ENCODE data around the gene DDX59.

The DDX59 gene

GRCh38 chr1:200671235-200671786 is 1.6 kb upstream of the DDX59 start:
- Histone ChIP-seq H3K27me3 (ENCODE audit: control insufficient read depth, insufficient read depth, low read length) (no peaks in the 10 kb centered on the region), H3K27ac (ENCODE audit: low read length) (no peak overlapping the region), H3K4me3 (ENCODE audit: low read length) (no peak overlapping the region), H3K4me1 (ENCODE audit: control insufficient read depth, insufficient read depth, low read length) (no peaks in the 10 kb centered on the region), H3K36me3 (ENCODE audit: control insufficient read depth, insufficient read depth, low read length) (no peaks in the 10 kb centered on the region), H3K9me3 (ENCODE audit: control insufficient read depth, insufficient read depth, low read length) (no peaks in the 10 kb centered on the region)
- 100% methylated on average over 2 of the region's 5 CpGs for WGBS (ENCODE audit: insufficient coverage, insufficient read length)
- DNase-seq (ENCODE audit: low read depth, low spot score) = no peak

GRCh38 chr1:200670242-200671118 is 773 bp upstream of the DDX59 start:
- H3K4me3 ChIP-seq (ENCODE audit: low read length) = peak overlapping the region; percentile 67; the same call in 1 of the 2 replicates
- H3K9me3 ChIP-seq (ENCODE audit: control insufficient read depth, insufficient read depth, low read length) = no peaks in the 10 kb centered on the region
- H3K4me1 ChIP-seq (ENCODE audit: control insufficient read depth, insufficient read depth, low read length) = no peaks in the 10 kb centered on the region
- DNase-seq (ENCODE audit: low read depth, low spot score) = no peak
- no peak overlapping the region for H3K27ac ChIP-seq (ENCODE audit: low read length)
- no CpG with 5 or more reads among the region's 14 CpGs for WGBS (ENCODE audit: insufficient coverage, insufficient read length)
- H3K27me3 ChIP-seq (ENCODE audit: control insufficient read depth, insufficient read depth, low read length) = no peaks in the 10 kb centered on the region
- no peaks in the 10 kb centered on the region for H3K36me3 ChIP-seq (ENCODE audit: control insufficient read depth, insufficient read depth, low read length)

- H3K4me3 ChIP-seq (ENCODE audit: low read length) = peak overlapping the region; percentile 100; the same call in 1 of the 2 replicates
- H3K4me1 ChIP-seq (ENCODE audit: control insufficient read depth, insufficient read depth, low read length) = no peaks in the 10 kb centered on the region
- no peaks in the 10 kb centered on the region for H3K36me3 ChIP-seq (ENCODE audit: control insufficient read depth, insufficient read depth, low read length)
- no peak for DNase-seq (ENCODE audit: low read depth, low spot score)
- no CpG with 5 or more reads among the region's 7 CpGs for WGBS (ENCODE audit: insufficient coverage, insufficient read length)
- no peaks in the 10 kb centered on the region for H3K9me3 ChIP-seq (ENCODE audit: control insufficient read depth, insufficient read depth, low read length)
- H3K27me3 ChIP-seq (ENCODE audit: control insufficient read depth, insufficient read depth, low read length) = no peaks in the 10 kb centered on the region
- H3K27ac ChIP-seq (ENCODE audit: low read length) = no peak overlapping the region
Observed at GRCh38 chr1:200668514-200669313, 993 bp downstream of the DDX59 start.

- Histone ChIP-seq H3K4me1 (ENCODE audit: control insufficient read depth, insufficient read depth, low read length) (no peaks in the 10 kb centered on the region), H3K4me3 (ENCODE audit: low read length) (no peak overlapping the region), H3K27ac (ENCODE audit: low read length) (no peak overlapping the region), H3K36me3 (ENCODE audit: control insufficient read depth, insufficient read depth, low read length) (no peaks in the 10 kb centered on the region), H3K27me3 (ENCODE audit: control insufficient read depth, insufficient read depth, low read length) (no peaks in the 10 kb centered on the region), H3K9me3 (ENCODE audit: control insufficient read depth, insufficient read depth, low read length) (no peaks in the 10 kb centered on the region)
- WGBS (ENCODE audit: insufficient coverage, insufficient read length) = no CpG with 5 or more reads among the region's 8 CpGs
- DNase-seq (ENCODE audit: low read depth, low spot score) = no peak
Observed at GRCh38 chr1:200666309-200666708, 3.4 kb downstream of the DDX59 start.

- no peak overlapping the region for H3K27ac ChIP-seq (ENCODE audit: low read length)
- H3K4me1 ChIP-seq (ENCODE audit: control insufficient read depth, insufficient read depth, low read length) = no peaks in the 10 kb centered on the region
- no peak overlapping the region for H3K4me3 ChIP-seq (ENCODE audit: low read length)
- H3K36me3 ChIP-seq (ENCODE audit: control insufficient read depth, insufficient read depth, low read length) = no peaks in the 10 kb centered on the region
- H3K9me3 ChIP-seq (ENCODE audit: control insufficient read depth, insufficient read depth, low read length) = no peaks in the 10 kb centered on the region
- no peak for DNase-seq (ENCODE audit: low read depth, low spot score)
- WGBS (ENCODE audit: insufficient coverage, insufficient read length) = no CpG with 5 or more reads among the region's 2 CpGs
- H3K27me3 ChIP-seq (ENCODE audit: control insufficient read depth, insufficient read depth, low read length) = no peaks in the 10 kb centered on the region
Observed at GRCh38 chr1:200665861-200666260, 3.8 kb downstream of the DDX59 start.

- H3K4me3 ChIP-seq (ENCODE audit: low read length) = no peak overlapping the region
- peaks cover 3% of the 10 kb centered on the region; the same call in 1 of the 2 replicates for H3K36me3 ChIP-seq (ENCODE audit: control insufficient read depth, insufficient read depth, low read length)
- no CpG with 5 or more reads among the region's 6 CpGs for WGBS (ENCODE audit: insufficient coverage, insufficient read length)
- no peaks in the 10 kb centered on the region for H3K27me3 ChIP-seq (ENCODE audit: control insufficient read depth, insufficient read depth, low read length)
- H3K27ac ChIP-seq (ENCODE audit: low read length) = no peak overlapping the region
- no peak for DNase-seq (ENCODE audit: low read depth, low spot score)
- peaks cover 2% of the 10 kb centered on the region; the same call in 1 of the 2 replicates for H3K4me1 ChIP-seq (ENCODE audit: control insufficient read depth, insufficient read depth, low read length)
- H3K9me3 ChIP-seq (ENCODE audit: control insufficient read depth, insufficient read depth, low read length) = no peaks in the 10 kb centered on the region; the same call in 1 of the 2 replicates
Observed at GRCh38 chr1:200660719-200661118, 9.0 kb downstream of the DDX59 start.

GRCh38 chr1:200659269-200659668 is 10.4 kb downstream of the DDX59 start:
- WGBS (ENCODE audit: insufficient coverage, insufficient read length) = no CpG with 5 or more reads among the region's 1 CpG
- no peaks in the 10 kb centered on the region; the same call in 1 of the 2 replicates for H3K9me3 ChIP-seq (ENCODE audit: control insufficient read depth, insufficient read depth, low read length)
- no peaks in the 10 kb centered on the region for H3K27me3 ChIP-seq (ENCODE audit: control insufficient read depth, insufficient read depth, low read length)
- no peak overlapping the region for H3K27ac ChIP-seq (ENCODE audit: low read length)
- DNase-seq (ENCODE audit: low read depth, low spot score) = no peak
- no peak overlapping the region for H3K4me3 ChIP-seq (ENCODE audit: low read length)
- peaks cover 3% of the 10 kb centered on the region; the same call in 1 of the 2 replicates for H3K36me3 ChIP-seq (ENCODE audit: control insufficient read depth, insufficient read depth, low read length)
- peaks cover 2% of the 10 kb centered on the region; the same call in 1 of the 2 replicates for H3K4me1 ChIP-seq (ENCODE audit: control insufficient read depth, insufficient read depth, low read length)

GRCh38 chr1:200658037-200658818 is 11.5 kb downstream of the DDX59 start:
- Histone ChIP-seq H3K27ac (ENCODE audit: low read length) (no peak overlapping the region), H3K9me3 (ENCODE audit: control insufficient read depth, insufficient read depth, low read length) (no peaks in the 10 kb centered on the region; the same call in 1 of the 2 replicates), H3K36me3 (ENCODE audit: control insufficient read depth, insufficient read depth, low read length) (peaks cover 3% of the 10 kb centered on the region; the same call in 1 of the 2 replicates), H3K4me3 (ENCODE audit: low read length) (no peak overlapping the region), H3K4me1 (ENCODE audit: control insufficient read depth, insufficient read depth, low read length) (peaks cover 2% of the 10 kb centered on the region; the same call in 1 of the 2 replicates), H3K27me3 (ENCODE audit: control insufficient read depth, insufficient read depth, low read length) (no peaks in the 10 kb centered on the region)
- no peak for DNase-seq (ENCODE audit: low read depth, low spot score)
- no CpG with 5 or more reads among the region's 4 CpGs for WGBS (ENCODE audit: insufficient coverage, insufficient read length)

- Histone ChIP-seq H3K36me3 (ENCODE audit: control insufficient read depth, insufficient read depth, low read length) (peaks cover 3% of the 10 kb centered on the region; the same call in 1 of the 2 replicates), H3K9me3 (ENCODE audit: control insufficient read depth, insufficient read depth, low read length) (no peaks in the 10 kb centered on the region; the same call in 1 of the 2 replicates), H3K4me1 (ENCODE audit: control insufficient read depth, insufficient read depth, low read length) (peaks cover 1% of the 10 kb centered on the region; the same call in 1 of the 2 replicates), H3K27ac (ENCODE audit: low read length) (no peak overlapping the region), H3K27me3 (ENCODE audit: control insufficient read depth, insufficient read depth, low read length) (no peaks in the 10 kb centered on the region), H3K4me3 (ENCODE audit: low read length) (no peak overlapping the region)
- WGBS (ENCODE audit: insufficient coverage, insufficient read length) = no CpG with 5 or more reads among the region's 5 CpGs
- DNase-seq (ENCODE audit: low read depth, low spot score) = no peak
Observed at GRCh38 chr1:200654660-200655059, 15.0 kb downstream of the DDX59 start.
